Measurements from ENCODE around the gene E4F1.

DNA sequence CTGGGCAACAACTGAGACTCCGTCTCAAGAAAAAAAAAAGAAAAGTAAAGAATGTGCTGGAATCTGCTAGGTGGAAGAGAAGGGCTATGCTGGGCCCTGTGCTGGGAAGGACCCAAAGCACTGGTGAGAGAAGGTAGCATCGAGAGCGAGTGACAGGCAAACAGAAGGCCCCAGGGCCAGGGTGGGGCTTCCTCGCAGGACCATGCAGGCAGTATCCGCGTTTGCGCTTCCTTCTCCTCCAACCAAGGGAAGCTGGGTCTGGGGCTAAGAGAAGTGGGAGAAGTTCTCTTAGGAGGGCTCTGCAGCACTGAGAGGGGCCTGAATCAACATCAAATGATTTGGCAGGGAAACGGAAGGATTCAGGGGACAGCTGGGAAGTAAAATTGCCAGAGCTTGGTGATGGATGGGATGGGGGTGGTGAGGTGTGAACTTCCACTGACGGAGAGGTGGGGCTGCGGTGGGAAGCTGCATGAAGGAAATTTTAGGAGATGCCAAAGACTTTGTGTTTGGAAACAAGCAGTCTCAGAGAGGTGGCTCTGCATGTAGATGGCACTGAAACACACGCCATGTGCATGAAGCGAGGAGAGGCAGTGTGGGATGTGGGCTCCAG is 33.2 kb downstream of the E4F1 start:
- no peak for TF ChIP-seq JUN (CRISPR knock-in tag; IDR thresholded peaks at IDR 0.05)
- TF ChIP-seq CTCF (IDR thresholded peaks at IDR 0.05), result no peak
- no peak for TF ChIP-seq TEAD4 (CRISPR knock-in tag; IDR thresholded peaks at IDR 0.05)
- TF ChIP-seq STAT6 (CRISPR knock-in tag; conservative IDR thresholded peaks at IDR 0.05; ENCODE audit: low read depth), result no peak
- no peak for TF ChIP-seq FOXP1 (CRISPR knock-in tag; IDR thresholded peaks at IDR 0.05; ENCODE audit: borderline replicate concordance)
- TF ChIP-seq SP1 (CRISPR knock-in tag; conservative IDR thresholded peaks at IDR 0.05), result no peak
- TF ChIP-seq CREM (CRISPR knock-in tag; IDR thresholded peaks at IDR 0.05), result no peak
- no peak for TF ChIP-seq GTF2I (CRISPR knock-in tag; conservative IDR thresholded peaks at IDR 0.05)
- TF ChIP-seq NR2C2 (CRISPR knock-in tag; IDR thresholded peaks at IDR 0.05), result no peak
- TF ChIP-seq ZNF121 (CRISPR knock-in tag; IDR thresholded peaks at IDR 0.05), result no peak
